Progenitor cell of endocrine pancreas (in vitro differentiated cells): ENCODE measurements around the gene FER. TPM values are rescaled to one million over a fixed set of nuclear protein-coding genes. Genes with fewer than 3 reads are reported as not detected.
"Not testable (repeated sequence)": the region's sequence is repeated elsewhere in the genome, so short reads cannot be mapped to it uniquely, and the experiment has no call there.

Experiments
- DNase-seq: peaks from one replicate; pipeline ENCODE4 v3.0.0; 2021; ENCODE audit warnings: low spot score; ENCODE audit not compliant: unreplicated experiment
- H3K27ac Mint-ChIP-seq: 2 replicates; pipeline ENCODE4 v1.8.0; 2021; ENCODE audit warnings: mild to moderate bottlenecking, moderate library complexity, mixed read lengths
- H3K27me3 Mint-ChIP-seq: 2 replicates; pipeline ENCODE4 v1.8.0; 2021; ENCODE audit warnings: mixed read lengths
- H3K36me3 Mint-ChIP-seq: 2 replicates; pipeline ENCODE4 v1.8.0; 2022; ENCODE audit warnings: mixed read lengths; ENCODE audit not compliant: insufficient read depth
- H3K4me1 Mint-ChIP-seq: 2 replicates; pipeline ENCODE4 v1.8.0; 2021; ENCODE audit warnings: low read depth, mixed read lengths
- H3K4me3 Mint-ChIP-seq: 2 replicates; pipeline ENCODE4 v1.8.0; 2021; ENCODE audit warnings: low read depth, mild to moderate bottlenecking, moderate library complexity, mixed read lengths
- H3K9me3 Mint-ChIP-seq: 2 replicates; pipeline ENCODE4 v1.8.0; 2021; ENCODE audit warnings: low read depth, mixed read lengths
- CTCF ChIP-seq: fragments of 200-600 bp; sonication (generic); IDR thresholded peaks from one replicate; pipeline ENCODE4 v1.5.0; 2021; ENCODE audit warnings: antibody characterized with exemption, mild to moderate bottlenecking; ENCODE audit not compliant: unreplicated experiment
- long read RNA-seq: library from polyadenylated mRNA; unstranded; transcript quantifications from one replicate; pipeline ENCODE4 v2.0.0, GENCODE V29; 2020
- total RNA-seq: library from RNA; stranded (reverse); gene quantifications from 2 replicates; pipeline ENCODE4 v1.2.1, GENCODE V29; 2021

Gene FER
- total RNA-seq = 31.0 and 34.8 TPM in 2 replicates
- long read RNA-seq, partial matches to known transcripts = 8 of 38 reads
- long read RNA-seq, other reads (novel, unspliced or antisense) = 30 of 38 reads

GRCh38 chr5:108747774-108748400 lies at the start of gene FER:
FER (plus strand) TSS chr5:108747897; CDS start chr5:108798183, 50,286 bp downstream.
- peaks cover 24% of the 10 kb centered on the region for H3K4me1 Mint-ChIP-seq
- H3K27me3 Mint-ChIP-seq = no peaks in the 10 kb centered on the region
- DNase-seq = no peak
- peak within 1 kb of the TSS; percentile 99 for H3K27ac Mint-ChIP-seq
- no peaks in the 10 kb centered on the region for H3K9me3 Mint-ChIP-seq
- TF ChIP-seq CTCF = no peak
- no peaks in the 10 kb centered on the region for H3K36me3 Mint-ChIP-seq
- peak within 1 kb of the TSS; percentile 80 for H3K4me3 Mint-ChIP-seq

- not testable (repeated sequence) for H3K36me3 Mint-ChIP-seq, H3K27ac Mint-ChIP-seq, H3K4me1 Mint-ChIP-seq, H3K9me3 Mint-ChIP-seq, DNase-seq, H3K27me3 Mint-ChIP-seq, H3K4me3 Mint-ChIP-seq
Observed at GRCh38 chr5:108700388-108700787, 47.3 kb upstream of the FER start.

- Mint-ChIP-seq H3K4me3 (no peak overlapping the region), H3K36me3 (no peaks in the 10 kb centered on the region), H3K4me1 (no peaks in the 10 kb centered on the region), H3K27ac (no peak overlapping the region), H3K9me3 (no peaks in the 10 kb centered on the region), H3K27me3 (no peaks in the 10 kb centered on the region)
- DNase-seq = no peak
- no peak for TF ChIP-seq CTCF
Observed at GRCh38 chr5:108700930-108701329, 46.8 kb upstream of the FER start.

- Mint-ChIP-seq H3K4me3 (no peak overlapping the region), H3K4me1 (no peaks in the 10 kb centered on the region), H3K9me3 (no peaks in the 10 kb centered on the region), H3K36me3 (no peaks in the 10 kb centered on the region), H3K27me3 (no peaks in the 10 kb centered on the region), H3K27ac (no peak overlapping the region)
- TF ChIP-seq CTCF = no peak
- DNase-seq = no peak
Observed at GRCh38 chr5:108702546-108702945, 45.2 kb upstream of the FER start.

- Mint-ChIP-seq H3K27ac (no peak overlapping the region), H3K36me3 (no peaks in the 10 kb centered on the region), H3K4me1 (no peaks in the 10 kb centered on the region), H3K9me3 (no peaks in the 10 kb centered on the region), H3K4me3 (no peak overlapping the region), H3K27me3 (no peaks in the 10 kb centered on the region)
- TF ChIP-seq CTCF = no peak
- DNase-seq = no peak
Observed at GRCh38 chr5:108703313-108703712, 44.4 kb upstream of the FER start.

GRCh38 chr5:108707141-108707540 lies 40.6 kb upstream of the FER start:
- no peak for TF ChIP-seq CTCF
- H3K36me3 Mint-ChIP-seq = no peaks in the 10 kb centered on the region

More at GRCh38 chr5:108707141-108707540, 40.6 kb upstream of the FER start:
- H3K9me3 Mint-ChIP-seq = no peaks in the 10 kb centered on the region
- H3K4me3 Mint-ChIP-seq = no peak overlapping the region
- H3K27me3 Mint-ChIP-seq = no peaks in the 10 kb centered on the region
- no peak overlapping the region for H3K27ac Mint-ChIP-seq
- H3K4me1 Mint-ChIP-seq = no peaks in the 10 kb centered on the region
- no peak for DNase-seq
